IPS-NIHi7 (cell line): ENCODE results near the gene DPEP2NB.
A peak's percentile ranks its signal among the peaks of the same experiment; 100 is the strongest.
"Not testable (repeated sequence)": the region's sequence is repeated elsewhere in the genome, so short reads cannot be mapped to it uniquely, and the experiment has no call there.

Experiments
- DNase-seq: peaks from one replicate; pipeline ENCODE4 v3.0.0; 2012; ENCODE audit warnings: mixed read lengths; ENCODE audit errors: extremely low spot score

DPEP2NB gene

DNA sequence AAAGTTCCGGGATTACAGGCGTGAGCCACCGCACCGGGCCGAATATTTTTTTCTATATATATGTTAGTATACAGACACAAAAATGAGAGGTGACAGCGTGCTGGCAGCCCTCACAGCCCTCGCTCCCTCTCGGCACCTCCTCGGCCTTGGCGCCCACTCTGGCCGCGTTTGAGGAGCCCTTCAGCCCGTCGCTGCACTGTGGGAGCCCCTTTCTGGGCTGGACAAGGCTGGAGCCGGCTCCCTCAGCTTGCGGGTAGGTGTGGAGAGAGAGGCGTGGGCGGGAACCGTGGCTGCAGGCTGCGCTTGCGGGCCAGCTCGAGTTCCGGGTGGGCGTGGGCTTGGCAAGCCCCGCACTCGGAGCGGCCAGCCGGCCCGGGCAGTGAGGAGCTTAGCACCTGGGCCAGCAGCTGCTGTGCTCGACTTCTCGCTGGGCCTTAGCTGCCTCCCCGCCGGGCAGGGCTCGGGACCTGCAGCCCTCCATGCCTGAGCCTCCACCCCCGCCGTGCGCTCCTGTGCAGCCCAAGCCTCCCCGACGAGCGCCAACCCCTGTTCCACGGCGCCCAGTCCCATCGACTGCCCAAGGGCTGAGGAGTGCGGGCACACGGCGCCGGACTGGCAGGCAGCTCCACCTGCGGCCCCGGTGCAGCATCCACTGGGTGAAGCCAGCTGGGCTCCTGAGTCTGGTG is 33.6 kb downstream of the DPEP2NB start:
- no peak for DNase-seq

DNA sequence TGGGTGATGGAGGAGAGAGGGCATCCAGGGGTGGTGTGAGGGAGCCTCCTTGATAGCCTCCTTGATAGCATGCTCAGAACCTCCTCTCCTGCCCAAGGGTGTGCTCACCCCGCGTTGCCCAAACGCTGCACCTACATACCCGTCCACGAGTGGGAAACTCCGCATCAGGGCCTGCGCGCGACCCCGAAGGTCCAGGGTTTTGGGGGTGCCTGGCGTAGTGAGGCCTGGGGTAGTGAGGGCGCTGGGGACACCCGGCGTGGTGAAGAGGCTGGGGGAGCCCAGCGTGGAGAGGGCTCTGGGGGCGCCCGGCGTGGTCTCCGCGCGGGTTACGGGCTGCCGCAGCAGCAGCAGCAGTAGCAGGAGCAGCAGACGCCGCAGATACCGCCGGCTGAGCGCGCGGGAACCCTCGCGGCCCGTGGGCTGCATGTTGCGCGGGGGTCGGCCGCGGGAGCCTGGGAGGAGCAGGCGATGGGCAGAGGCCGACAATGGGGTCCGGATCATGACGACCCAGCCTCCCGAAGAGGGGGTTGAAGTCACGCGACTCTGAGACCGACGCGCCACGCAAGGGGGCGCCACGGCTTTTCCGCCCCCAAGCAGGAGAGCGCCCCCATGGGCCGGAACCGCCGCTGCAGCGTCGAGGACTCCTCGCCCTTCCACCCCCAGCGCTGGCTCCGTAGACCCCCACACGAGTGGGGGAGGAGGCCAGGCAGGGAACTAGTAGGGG is 35.6 kb downstream of the DPEP2NB start, which contains the start of gene DPEP3:
Gene DPEP3 (minus strand): TSS at position 545 of the 724 bp plus-strand sequence. CDS start 119 bp downstream, at position 426.
- DNase-seq: peak; percentile 72

DNA sequence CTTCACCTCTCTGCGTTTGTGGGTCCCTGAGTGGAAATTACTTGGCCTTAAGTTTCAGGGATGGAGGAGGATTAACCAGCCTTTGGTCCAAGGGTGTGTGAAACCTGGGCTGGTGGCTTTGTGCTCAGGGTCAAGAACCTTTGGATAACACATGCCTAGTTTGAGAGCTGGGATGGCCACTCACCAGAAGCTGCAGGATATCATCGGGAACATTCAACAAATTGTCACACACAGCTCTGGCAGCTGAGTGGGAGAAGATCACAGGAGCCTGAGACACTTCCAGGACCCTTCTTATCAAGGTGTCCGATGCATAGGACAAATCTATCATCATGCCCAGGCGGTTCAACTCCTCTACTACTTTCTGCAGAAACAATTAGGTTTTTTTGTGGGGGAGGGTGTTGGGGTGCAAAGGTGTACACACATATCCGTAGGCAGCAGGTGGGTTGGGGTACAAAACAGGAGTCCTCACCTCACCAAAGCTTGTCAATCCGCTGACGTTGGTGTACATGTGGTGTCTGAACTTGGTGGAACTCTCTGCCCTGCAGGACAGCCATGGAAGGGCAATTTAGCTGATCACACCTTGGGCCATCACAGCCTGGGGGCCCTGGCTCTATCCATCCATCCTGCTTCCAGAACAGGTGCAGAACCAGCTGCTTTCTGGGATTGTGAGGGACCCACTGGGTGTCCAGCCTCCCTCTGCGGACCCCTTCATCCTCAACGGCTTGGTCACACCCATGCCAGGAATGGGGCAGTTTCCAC is 38.1 kb downstream of the DPEP2NB start:
- no peak for DNase-seq

DNA sequence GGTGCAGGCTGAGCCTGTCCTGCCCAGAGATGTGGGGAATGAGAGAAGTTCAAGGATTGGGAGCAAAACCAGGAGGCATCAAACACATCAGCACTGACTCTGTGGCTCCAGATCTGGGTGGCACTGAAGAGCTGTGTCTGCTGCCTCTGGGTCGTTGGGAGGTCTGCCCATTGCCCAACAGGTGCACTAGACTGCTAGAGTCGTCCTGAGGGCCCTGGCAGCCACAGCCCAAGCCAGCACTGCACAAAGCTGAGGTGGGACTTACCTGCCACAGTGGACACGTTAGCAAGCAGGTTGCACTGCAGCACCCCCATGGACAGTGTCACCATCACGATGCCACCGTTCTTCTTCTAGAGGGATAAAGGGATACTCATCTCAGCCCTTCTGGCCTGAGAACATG is 38.7 kb downstream of the DPEP2NB start:
- no peak for DNase-seq

DNA sequence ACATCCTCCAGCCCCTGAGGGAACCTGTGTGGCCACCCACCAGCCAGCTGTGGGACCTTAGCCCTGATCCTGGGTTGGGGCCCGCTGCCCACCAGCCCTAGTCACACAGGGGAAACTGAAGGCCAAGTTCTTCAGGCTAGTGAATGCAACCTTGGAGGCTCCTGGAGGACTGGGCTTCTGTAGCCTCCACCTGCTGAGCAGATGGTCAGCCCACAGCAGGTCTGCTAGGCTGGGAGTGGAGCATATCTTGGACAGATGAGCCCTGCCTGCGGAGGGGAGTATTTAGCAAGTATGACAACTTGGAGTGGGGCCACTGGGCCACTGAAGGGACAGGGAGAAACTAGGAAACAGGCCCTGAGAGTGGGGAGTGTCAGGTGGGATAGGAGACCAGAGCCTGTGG is 39.5 kb downstream of the DPEP2NB start:
- no peak for DNase-seq

DNA sequence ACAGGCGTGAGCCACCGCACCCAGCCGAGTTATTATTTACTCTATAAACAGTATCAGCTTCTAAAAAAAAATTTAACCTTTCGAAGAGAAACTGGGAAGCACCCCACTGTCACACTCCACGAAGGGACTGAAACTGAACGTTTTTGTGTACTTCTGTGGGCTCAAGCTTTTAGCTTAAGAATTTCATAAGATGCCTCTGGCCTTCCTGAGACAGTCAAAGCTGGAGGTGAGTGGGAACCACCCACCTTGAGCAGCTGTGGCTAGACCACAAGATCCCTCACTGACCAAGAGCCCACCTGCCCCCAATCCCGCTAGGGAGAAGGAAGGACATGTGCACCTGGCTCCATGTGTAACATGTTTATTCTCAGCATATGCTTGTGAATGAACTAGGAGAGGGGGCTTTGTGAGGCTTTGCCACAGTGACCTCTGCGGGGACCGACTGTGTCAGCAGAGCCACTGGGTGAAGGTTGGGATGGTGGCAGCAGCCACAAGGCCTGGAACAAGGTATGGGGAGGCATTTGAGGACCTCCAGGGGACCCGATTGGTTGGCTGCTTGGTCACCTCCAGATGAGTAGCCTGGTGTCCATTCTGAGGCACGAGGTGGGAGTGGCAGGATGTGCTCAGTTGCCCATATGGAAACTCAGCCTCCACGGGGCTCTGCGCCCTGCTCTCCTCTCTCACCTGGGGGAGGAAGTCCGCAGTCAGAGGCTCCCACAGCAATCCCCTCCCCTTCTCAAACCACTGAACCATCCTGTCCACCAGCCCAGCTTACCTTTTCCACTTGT is 40.2 kb downstream of the DPEP2NB start:
- no peak for DNase-seq

DNA sequence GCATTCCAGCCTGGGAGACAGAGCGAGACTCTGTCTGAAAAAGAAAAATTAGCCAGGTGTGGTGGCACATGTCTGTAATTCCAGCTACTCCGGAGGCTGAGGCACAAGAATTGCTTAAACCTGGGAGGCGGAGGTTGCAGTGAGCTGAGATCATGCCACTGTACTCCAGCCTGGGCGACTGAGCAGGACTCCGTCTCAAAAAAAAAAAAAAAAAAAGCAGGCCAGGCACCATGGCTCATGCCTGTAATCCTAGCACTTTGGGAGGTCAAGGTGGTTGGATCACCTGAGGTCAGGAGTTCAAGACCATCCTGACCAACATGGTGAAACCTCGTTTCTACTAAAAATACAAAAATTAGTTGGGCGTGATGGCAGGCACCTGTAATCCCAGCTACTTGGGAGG is 43.4 kb downstream of the DPEP2NB start:
- not testable (repeated sequence) for DNase-seq

DNA sequence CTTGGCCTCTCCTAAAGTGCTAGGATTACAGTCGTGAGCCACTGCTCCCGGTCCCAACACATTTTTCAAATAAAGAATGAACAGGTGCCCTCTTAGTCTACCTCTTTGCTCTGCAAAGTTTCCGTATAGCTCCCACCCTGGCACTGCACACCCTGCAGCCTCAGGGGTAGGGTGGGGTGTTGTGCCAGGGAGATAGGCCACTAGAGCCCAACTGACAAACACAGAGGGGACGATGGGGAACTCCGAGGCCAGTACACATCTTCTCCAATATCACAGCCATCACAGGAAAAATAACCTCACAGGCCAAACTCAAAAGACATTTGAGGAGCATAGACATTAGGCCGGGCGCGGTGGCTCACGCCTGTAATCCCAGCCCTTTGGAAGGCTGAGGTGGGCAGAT is 44.6 kb downstream of the DPEP2NB start:
- no peak for DNase-seq

DNA sequence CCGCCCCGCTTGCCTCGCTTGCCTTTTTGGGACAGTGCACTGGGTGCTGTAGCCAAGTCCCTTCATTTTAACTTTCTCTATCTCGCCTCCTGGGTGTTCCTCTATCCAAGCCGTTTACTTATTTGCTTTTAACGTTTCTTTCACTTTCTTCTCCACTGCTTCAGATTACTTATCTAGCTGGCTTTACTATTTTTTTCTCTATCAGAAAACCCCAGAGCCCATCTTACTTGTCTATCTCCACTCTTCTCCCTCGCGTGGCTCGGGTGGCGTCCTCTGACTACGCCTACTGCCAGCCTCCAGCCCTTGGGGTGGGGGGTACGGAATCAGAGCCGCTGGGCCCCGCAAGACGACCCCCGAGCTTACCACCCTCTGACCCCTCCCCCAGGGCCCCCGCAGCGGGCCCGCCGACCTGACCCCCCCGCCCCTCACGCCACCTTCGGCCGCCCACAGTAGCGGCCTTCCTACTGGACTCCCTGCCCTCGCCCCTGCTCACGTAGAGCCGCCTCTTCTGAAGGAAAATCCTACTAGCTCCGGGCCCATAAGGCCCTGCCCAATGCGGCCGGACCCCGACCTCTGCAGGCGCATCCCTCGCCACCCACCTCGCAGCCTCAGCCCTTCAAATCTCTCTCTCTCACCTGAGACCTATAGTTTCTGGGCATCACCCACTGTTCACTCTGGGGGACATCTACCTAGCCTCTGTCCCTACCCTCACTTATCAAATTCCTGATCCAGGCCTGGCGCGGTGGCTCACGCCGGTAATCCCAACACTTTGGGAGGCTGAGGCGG is 46.3 kb downstream of the DPEP2NB start:
- peak; percentile 49 for DNase-seq

DNA sequence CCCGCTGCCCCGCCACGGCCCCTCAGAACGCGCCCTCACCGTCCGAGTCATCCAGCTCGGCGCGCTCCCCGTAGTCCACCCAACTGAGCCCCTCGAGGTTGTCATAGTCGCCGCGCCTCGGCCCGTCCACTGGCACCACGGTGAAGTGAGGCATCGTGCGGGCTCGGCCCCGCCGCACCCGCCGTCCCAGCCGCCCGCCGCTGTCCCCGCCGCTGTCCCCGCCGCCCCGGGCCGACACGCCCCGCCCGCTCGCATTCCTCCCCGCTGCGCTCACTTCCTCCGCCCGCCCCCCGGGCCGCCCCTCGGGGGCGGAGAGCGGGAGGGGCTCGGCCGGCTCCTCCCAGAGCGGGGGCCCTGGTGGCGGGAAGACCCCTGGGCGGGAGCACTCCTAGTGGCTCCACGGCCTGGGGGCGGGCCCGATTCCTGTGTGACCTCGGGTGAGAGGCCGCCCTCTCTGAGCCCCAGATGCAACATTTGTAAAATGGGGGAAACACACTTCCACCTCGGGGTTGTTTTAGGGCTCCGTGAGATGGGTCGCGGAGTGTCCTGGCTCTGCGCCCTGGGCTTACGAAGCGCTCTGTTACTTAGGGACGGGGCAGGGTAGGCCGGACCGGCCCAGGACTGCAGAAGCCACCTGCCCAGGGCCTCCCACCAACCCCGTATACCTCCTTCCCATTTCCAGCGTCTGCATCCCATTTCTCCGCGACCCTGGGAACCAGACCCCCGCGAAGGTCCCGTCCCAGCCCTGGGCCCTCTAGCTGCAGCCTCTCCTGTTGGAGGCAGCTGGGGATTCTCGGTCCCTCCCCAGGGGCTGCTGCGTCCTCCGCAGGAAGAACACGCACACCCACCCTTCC is 47.1 kb downstream of the DPEP2NB start, which contains the start of gene SLC12A4:
Gene SLC12A4 (minus strand): TSS at position 238 of the 854 bp plus-strand sequence. CDS start 84 bp downstream, at position 154.
- DNase-seq: peak; percentile 98

DNA sequence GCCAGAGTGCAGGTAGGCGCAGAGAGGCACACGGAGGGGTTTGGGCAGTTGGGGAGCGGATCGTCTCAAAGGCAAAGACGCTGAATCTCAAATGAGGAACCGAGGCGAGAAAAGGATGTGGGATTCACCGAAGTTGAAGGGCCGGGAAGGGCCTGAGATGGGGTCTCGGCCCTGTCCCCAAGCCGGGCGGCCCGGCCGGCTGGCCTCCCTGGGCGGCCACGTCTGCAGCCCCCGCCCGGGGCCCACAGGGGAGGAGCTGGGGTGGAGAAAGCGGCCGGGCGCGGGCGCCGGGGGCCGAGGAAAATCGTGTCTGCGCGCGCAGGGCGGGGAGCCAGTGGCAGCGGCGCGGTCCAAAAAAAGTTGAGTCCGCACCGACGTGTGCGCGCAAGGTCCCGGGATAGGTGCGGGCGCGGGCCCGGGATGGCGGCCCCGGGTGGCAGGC is 47.7 kb downstream of the DPEP2NB start:
- peak; percentile 42 for DNase-seq

DNA sequence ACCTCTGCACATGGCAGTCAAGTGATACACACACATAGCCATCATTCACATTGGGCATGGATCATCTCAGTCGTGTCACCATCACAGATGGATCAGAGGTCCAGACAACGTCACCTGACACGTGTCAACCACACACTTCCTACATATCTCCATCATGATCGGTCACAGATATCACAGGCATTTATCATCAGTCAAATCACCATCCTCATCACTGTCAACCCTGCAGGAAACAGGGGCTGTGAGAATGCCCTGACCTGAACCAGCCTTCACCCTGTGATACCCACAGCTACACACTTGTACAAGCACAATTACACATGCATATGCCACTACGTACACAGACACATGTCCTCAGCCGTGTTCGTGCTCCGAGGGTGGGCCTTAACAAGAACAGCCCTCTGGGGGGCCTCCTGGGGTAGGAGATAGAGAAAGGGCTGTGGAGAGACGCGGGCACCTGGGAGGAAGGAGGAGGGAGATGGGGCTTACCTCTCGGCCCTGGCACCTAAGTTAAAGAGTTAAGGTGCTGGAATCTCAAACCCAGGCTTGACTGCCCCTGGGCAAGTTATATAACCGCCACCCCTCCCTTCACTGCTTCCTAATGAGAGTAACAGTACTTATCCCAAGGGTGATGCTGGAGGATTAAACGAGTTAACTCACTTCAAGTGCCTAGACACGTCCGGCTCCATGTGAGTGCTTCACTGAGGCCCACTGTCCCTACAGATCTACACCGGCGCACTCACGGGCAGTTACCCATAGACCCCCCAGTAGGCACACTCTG is 48.3 kb downstream of the DPEP2NB start:
- DNase-seq: no peak

DNA sequence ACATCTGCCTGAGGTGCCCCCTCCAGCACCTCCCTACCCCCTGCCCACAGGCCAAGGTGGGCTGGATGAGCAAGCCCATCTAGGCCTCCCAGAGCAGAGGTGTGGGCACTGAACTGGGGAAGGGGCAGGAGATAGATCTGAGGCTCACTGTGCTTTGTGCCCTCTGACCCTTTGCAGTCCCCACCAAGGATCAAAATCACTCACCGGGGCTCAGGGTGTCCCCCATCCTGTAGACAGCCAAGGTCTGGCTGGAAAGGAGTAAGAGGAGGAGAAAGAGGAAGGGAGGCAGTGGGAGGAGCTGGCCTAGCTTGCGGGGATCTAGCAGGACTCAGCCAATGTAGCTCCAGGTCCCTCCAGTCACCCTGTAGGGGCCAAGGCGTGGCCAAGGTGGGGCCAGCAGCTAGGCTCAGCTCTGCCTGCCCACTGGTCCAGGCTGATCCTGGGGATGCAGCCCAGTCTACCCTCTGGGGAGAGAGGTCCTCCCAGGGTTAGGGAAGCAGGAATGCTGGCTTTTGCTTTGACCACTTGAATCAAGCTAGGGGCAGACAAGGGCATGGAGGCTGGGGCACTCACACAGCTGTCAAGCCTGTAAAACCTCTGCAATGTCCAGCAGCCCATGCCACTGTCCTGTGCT is 49.0 kb downstream of the DPEP2NB start:
- peak; percentile 65 for DNase-seq

DNA sequence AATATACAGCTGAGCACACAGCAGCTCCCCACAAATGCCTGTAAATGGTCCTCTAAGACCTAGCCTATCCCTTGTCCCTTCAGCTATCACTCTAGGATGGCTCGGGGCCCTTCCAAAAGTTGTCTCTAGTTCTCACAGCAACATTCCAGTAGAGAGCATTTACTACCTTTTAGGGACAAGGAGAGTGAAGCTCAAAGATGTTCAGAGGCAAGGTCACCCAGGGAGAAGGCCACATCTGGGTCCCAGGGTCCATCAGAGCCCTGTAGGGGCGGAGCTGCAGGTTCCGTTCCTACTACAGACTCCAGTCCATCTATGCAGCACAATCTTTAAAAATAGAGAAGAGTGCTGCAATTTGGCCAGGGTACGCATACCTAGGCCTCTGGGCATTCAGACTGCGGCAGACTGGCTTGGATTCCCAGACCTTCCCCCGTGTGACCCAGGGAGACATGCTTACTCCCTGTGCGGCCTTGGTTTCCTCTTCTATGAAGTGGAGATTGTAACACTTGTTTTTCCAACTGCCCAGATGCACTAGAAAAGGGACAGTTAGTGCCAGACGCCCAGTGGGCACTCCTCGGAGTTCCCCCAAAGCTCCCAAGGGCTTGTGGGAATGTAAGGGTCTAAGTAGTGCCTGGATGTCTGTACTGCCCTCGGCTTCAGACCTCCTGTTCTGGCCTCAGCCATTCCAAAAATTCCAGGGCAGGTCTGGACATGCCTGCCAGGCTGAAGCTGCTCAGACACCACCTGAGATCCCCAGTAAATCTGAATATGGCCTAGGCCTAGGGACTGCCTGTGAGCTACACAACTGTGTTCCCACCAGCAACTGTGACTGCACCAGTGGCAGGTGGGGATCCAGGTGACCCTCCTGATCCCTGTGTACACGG is 49.8 kb downstream of the DPEP2NB start:
- no peak for DNase-seq

DNA sequence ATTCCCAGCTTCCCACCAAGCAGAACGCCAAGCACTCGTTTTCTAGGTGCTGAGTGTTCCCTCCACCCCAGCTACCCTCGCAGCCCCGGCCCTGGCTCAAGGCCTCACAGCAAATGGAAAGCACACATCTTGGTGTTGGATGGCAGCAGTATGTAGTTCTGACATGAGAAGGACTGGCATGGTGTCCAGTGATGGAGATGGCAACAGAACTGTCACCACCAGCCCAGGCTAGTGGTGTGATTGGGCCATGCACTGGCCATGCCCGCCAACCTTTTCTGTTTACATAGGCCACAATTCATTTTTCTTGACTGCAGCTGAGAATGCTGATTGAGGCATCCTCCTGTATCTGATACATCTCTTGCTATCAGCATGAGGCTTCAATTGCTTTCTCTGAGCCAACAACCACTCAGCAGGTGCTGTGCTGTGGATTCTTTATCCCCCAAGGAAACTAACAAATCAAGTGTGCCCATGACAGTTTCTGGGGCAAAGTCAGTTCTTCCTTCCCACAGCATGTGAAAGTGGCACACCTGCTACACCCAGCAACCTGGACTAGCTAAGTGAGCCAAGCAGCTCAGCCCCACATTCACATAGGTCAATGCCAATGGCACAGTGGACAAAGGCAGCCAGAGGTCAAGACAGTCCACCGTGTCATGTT is 51.1 kb downstream of the DPEP2NB start:
- DNase-seq: no peak

DNA sequence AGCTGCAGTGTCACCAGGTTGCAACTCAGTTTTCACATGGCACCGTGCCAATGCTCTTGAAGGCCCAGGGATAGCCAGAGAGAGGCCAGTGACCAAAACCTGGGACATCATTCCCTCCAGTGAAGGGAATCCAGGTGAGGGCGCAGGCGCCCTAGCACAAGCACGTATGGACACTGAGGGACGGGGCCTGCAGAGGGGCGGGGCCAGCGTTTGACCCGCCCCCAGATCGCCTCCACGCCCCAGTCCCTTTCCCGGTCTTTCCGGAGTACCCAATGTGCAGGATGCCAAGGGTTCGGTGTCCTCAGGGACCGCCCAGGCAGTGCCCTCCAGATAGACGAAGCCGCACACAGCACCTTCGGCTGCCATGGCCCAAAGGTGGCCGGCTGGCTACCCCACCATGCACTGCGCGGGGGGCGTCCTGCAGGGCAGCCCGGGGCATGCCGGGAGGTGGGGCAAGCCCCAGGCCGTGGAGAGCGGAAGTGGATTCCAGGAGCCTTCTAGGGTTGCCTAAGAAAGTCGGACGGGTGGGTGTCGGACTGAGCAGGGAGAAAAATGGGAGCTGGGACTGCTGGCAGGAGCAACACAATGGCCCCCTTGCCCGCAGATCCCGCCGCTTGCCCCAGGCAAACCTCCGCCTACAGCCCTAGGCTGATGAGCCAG is 51.9 kb downstream of the DPEP2NB start:
- peak; percentile 94 for DNase-seq
